A549 (cell line): ENCODE measurements around the gene MAGI2. TPM values are rescaled to one million over a fixed set of nuclear protein-coding genes. Genes with fewer than 3 reads are reported as not detected.

Experiments
- ATAC-seq, 2 experiments: fragments of 200-7000 bp in 1 of 2; fragments of >200 bp in 1 of 2; cut with Nextera tagmentation in 1 of 2; cut with Tn5 transposase in 1 of 2; 3 replicates each; pipeline versions ENCODE4 v1.8.0 to v1.9.1; 2018 to 2020; ENCODE audit warnings: mild to moderate bottlenecking in 1 of 2, moderate library complexity in 1 of 2
- CTCF ChIA-PET: fragments of 300-600 bp; sonication (Branson Sonifier 250); formaldehyde crosslinking; extraction: SDS; loops from one replicate; lab custom pipeline; 2021; ENCODE audit warnings: antibody characterized with exemption, inconsistent platforms; lab: Yijun Ruan, JAX
- POLR2A ChIA-PET: fragments of 350-600 bp; formaldehyde crosslinking; extraction: SDS; loops from one replicate; lab custom pipeline; 2021; ENCODE audit warnings: antibody characterized with exemption, inconsistent platforms; lab: Yijun Ruan, JAX
- DNase-seq, 2 experiments: peaks; one replicate each; pipeline versions ENCODE4 v3.0.0 to v3.0.0-alpha.2; 2011 to 2016; ENCODE audit warnings: low read depth in 1 of 2, low spot score in 1 of 2
- FAIRE-seq: peaks from 2 replicates; lab custom pipeline; 2011; peaks lifted over from hg19 to GRCh38; lab: Jason Lieb, UNC
- H3K27ac ChIP-seq, 2 experiments: fragments of >200 bp; sonication (Bioruptor Twin); formaldehyde crosslinking; 3 replicates each; pipeline ENCODE4 v1.5.1; 2016 to 2017
- H3K4me1 ChIP-seq: fragments of >200 bp; sonication (Bioruptor Twin); formaldehyde crosslinking; 3 replicates; pipeline ENCODE4 v1.6.1; 2016
- H3K4me2 ChIP-seq: fragments of >200 bp; sonication (Bioruptor Twin); formaldehyde crosslinking; 3 replicates; pipeline ENCODE4 v1.6.1; 2016
- H3K4me3 ChIP-seq: fragments of >200 bp; sonication (Bioruptor Twin); formaldehyde crosslinking; 3 replicates; pipeline ENCODE4 v1.5.1; 2016
- H3K9me3 ChIP-seq: fragments of >200 bp; sonication (Bioruptor Twin); formaldehyde crosslinking; 3 replicates; pipeline ENCODE4 v1.6.1; 2016
- BHLHE40 ChIP-seq: IDR thresholded peaks from 2 replicates; pipeline ENCODE4 v1.6.1; 2012; ENCODE audit warnings: low read depth, low read length, inconsistent platforms
- CHD2 ChIP-seq: fragments of 150-350 bp; IDR thresholded peaks from 2 replicates; pipeline ENCODE4 v1.6.1; 2014; ENCODE audit warnings: low read length; ENCODE audit not compliant: partially characterized antibody
- EHF ChIP-seq: fragments of 250-450 bp; sonication (Bioruptor Pico); IDR thresholded peaks from 2 replicates; pipeline ENCODE4 v1.5.0; 2020; ENCODE audit warnings: mild to moderate bottlenecking
- ESRRA ChIP-seq: fragments of 150-350 bp; IDR thresholded peaks from 2 replicates; pipeline ENCODE4 v1.6.1; 2014; ENCODE audit warnings: mild to moderate bottlenecking, low read length, borderline replicate concordance
- FOSB ChIP-seq: fragments of 250-450 bp; sonication (Bioruptor Pico); IDR thresholded peaks from 2 replicates; pipeline ENCODE4 v1.5.0; 2020; ENCODE audit warnings: mild to moderate bottlenecking, moderate library complexity
- FOSL2 ChIP-seq, 2 experiments: fragments of 450-650 bp in 1 of 2; fragments of >200 bp in 1 of 2; sonication (Bioruptor Twin) in 1 of 2; formaldehyde crosslinking; IDR thresholded peaks; 2 replicates each; pipeline versions ENCODE4 v1.5.0 to v1.6.1; 2016 to 2020; ENCODE audit warnings: mild to moderate bottlenecking in 1 of 2, moderate library complexity in 1 of 2
- FOXS1 ChIP-seq: fragments of 250-450 bp; sonication (Bioruptor Pico); IDR thresholded peaks from 2 replicates; pipeline ENCODE4 v1.5.0; 2020; ENCODE audit warnings: mild to moderate bottlenecking, moderate library complexity
- HOXA7 ChIP-seq: fragments of 250-450 bp; sonication (Bioruptor Pico); IDR thresholded peaks from 2 replicates; pipeline ENCODE4 v1.5.0; 2020; ENCODE audit warnings: mild to moderate bottlenecking, moderate library complexity
- HOXB13 ChIP-seq: fragments of 250-450 bp; sonication (Bioruptor Pico); IDR thresholded peaks from 2 replicates; pipeline ENCODE4 v1.5.0; 2020; ENCODE audit warnings: low read depth, mild to moderate bottlenecking, moderate library complexity
- JUN ChIP-seq, 2 experiments: fragments of >200 bp; sonication (Bioruptor Twin); formaldehyde crosslinking; IDR thresholded peaks; 2 replicates in 1 of 2; 3 replicates in 1 of 2; pipeline ENCODE4 v1.6.1; 2016 to 2017
- JUNB ChIP-seq: fragments of >200 bp; sonication (Bioruptor Twin); formaldehyde crosslinking; IDR thresholded peaks from 2 replicates; pipeline ENCODE4 v1.6.1; 2016
- KDM1A ChIP-seq: fragments of 200-600 bp; sonication (generic); IDR thresholded peaks from 2 replicates; pipeline ENCODE4 v1.6.1; 2016; ENCODE audit warnings: low read depth, mild to moderate bottlenecking
- KDM5A ChIP-seq: fragments of 200-600 bp; sonication (generic); IDR thresholded peaks from 2 replicates; pipeline ENCODE4 v1.6.1; 2016; ENCODE audit warnings: antibody characterized with exemption, mild to moderate bottlenecking
- MAFK ChIP-seq: fragments of 450-650 bp; IDR thresholded peaks from 2 replicates; pipeline ENCODE4 v1.6.1; 2014; ENCODE audit not compliant: partially characterized antibody
- NPAS2 ChIP-seq: fragments of 250-450 bp; sonication (Bioruptor Pico); IDR thresholded peaks from 2 replicates; pipeline ENCODE4 v1.8.0; 2022; ENCODE audit warnings: mild to moderate bottlenecking, moderate library complexity, borderline replicate concordance
- PHF8 ChIP-seq: fragments of 200-600 bp; sonication (generic); IDR thresholded peaks from 2 replicates; pipeline ENCODE4 v1.6.1; 2016; ENCODE audit warnings: low read depth, mild to moderate bottlenecking, antibody characterized with exemption, moderate library complexity, borderline replicate concordance
- POLR2A ChIP-seq: IDR thresholded peaks from 2 replicates; pipeline ENCODE4 v1.6.1; 2012; ENCODE audit warnings: mild to moderate bottlenecking, low read length
- POLR2AphosphoS2 ChIP-seq: conservative IDR thresholded peaks from 2 replicates; pipeline ENCODE4 v1.6.1; 2012; ENCODE audit warnings: low read length, improper control_type of control experiment, inconsistent platforms
- RAD21 ChIP-seq, 2 experiments: fragments of >200 bp in 1 of 2; sonication (Bioruptor Twin) in 1 of 2; formaldehyde crosslinking in 1 of 2; IDR thresholded peaks in 1 of 2; conservative IDR thresholded peaks in 1 of 2; 2 replicates in 1 of 2; 3 replicates in 1 of 2; pipeline ENCODE4 v1.6.1; 2012 to 2018; ENCODE audit warnings: inconsistent platforms in 1 of 2
- RCOR1 ChIP-seq: fragments of 150-350 bp; IDR thresholded peaks from 2 replicates; pipeline ENCODE4 v1.6.1; 2014; ENCODE audit warnings: antibody characterized with exemption, low read length, low read depth
- SMC3 ChIP-seq: fragments of >200 bp; sonication (Bioruptor Twin); formaldehyde crosslinking; IDR thresholded peaks from 3 replicates; pipeline ENCODE4 v1.6.1; 2018; ENCODE audit warnings: inconsistent platforms
- ZNF302 ChIP-seq: fragments of 250-450 bp; sonication (Bioruptor Pico); IDR thresholded peaks from 2 replicates; pipeline ENCODE4 v1.9.0; 2021; ENCODE audit warnings: inconsistent platforms, mild to moderate bottlenecking, moderate library complexity
- WGBS: methylation state at CpG from one replicate; pipeline ENCODE4 v1.1.6; 2017; ENCODE audit errors: missing lambda C conversion rate; 5-methylcytosine and 5-hydroxymethylcytosine counted together
- polyA plus RNA-seq, 4 experiments: library from polyadenylated mRNA; depleted of rRNA in 3 of 4; stranded (reverse); fragments of >200 nt; fragmentation: RNase III in 1 of 4; extraction: RNeasy Plus Mini Kit Qiagen cat#74134 plus additional on column Dnase treatment in 1 of 4; gene quantifications; 2 replicates in 3 of 4; 3 replicates in 1 of 4; pipeline ENCODE4 v1.2.3, GENCODE V29; 2011 to 2017
- TF ChIP-seq, protein P1 (sequence below): fragments of >200 bp; sonication (Bioruptor Twin); formaldehyde crosslinking; IDR thresholded peaks from 2 replicates; pipeline ENCODE4 v1.6.1; 2016
- TF ChIP-seq, protein P2 (sequence below): IDR thresholded peaks from 2 replicates; pipeline ENCODE4 v1.6.1; 2012
- TF ChIP-seq, protein P3 (sequence below): IDR thresholded peaks from 2 replicates; pipeline ENCODE4 v1.6.1; 2012; ENCODE audit warnings: low read depth, borderline replicate concordance
- TF ChIP-seq, protein P4 (sequence below): fragments of 250-450 bp; sonication (Bioruptor Pico); IDR thresholded peaks from 2 replicates; pipeline ENCODE4 v1.5.0; 2021; ENCODE audit warnings: mild to moderate bottlenecking, moderate library complexity, borderline replicate concordance
- TF ChIP-seq, protein P5 (sequence below): IDR thresholded peaks from 2 replicates; pipeline ENCODE4 v1.6.1; 2012

The MAGI2 gene
- polyA plus RNA-seq, 2 of the 4 experiments (the other 2 are of a cell fraction) = 0.48 to 0.81 TPM

DNA sequence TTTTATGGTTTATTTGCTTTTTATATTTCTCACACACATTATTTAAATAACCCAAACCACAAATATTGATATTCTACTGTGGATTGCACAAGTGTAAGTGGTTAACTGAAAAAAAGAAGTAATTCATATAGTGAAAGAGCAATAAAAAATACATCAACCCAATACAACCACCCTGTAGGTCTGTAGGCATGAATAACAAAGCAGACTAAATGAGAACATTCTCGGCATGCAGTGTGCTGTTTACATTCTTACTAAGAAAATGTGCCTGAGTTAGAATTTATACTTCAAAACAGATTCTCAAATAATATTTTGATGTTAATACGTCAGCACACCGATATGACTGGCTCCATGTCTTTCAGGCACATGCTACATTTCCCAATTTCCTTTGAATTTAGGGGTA lies 660.8 kb downstream of the MAGI2 start (continued):
- TF ChIP-seq ESRRA (no peak), FOSL2 (IDR thresholded peaks at IDR 0.05) (no peak), FOSL2 (CRISPR knock-in tag; IDR thresholded peaks at IDR 0.05) (no peak), JUN (IDR thresholded peaks at IDR 0.05) (no peak)
- TF ChIP-seq, protein P1, sequence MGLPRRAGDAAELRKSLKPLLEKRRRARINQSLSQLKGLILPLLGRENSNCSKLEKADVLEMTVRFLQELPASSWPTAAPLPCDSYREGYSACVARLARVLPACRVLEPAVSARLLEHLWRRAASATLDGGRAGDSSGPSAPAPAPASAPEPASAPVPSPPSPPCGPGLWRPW = no peak

DNA sequence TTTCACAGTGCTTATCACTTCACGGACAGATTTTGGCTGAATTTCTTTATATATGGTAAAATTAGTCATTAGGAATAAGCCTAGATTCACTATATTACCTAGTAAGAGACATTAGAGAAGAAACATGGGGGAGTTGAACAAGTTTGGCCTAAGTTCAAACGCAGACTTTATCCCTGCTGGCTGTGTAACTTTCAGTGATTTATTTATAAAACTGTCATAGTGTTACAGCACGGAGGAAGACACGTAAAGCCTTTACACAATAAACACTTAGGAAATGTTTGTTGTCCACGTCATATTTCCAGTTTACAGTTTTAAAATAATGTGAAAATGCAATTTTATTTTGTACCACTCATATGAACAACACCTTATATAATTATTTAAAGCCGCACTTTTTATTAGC lies 661.5 kb downstream of the MAGI2 start:
- TF ChIP-seq ZNF302 (CRISPR knock-in tag) (no peak), KDM5A (no peak), RAD21 (conservative IDR thresholded peaks at IDR 0.05 in 1 of 2, IDR thresholded peaks at IDR 0.05 in 1 of 2) (no peak), BHLHE40 (no peak), EHF (CRISPR knock-in tag) (no peak), KDM1A (no peak), PHF8 (no peak), POLR2AphosphoS2 (no peak), RCOR1 (no peak), JUNB (no peak), ESRRA (no peak)
- Histone ChIP-seq H3K4me2 (no peak overlapping the region), H3K4me3 (no peak overlapping the region), H3K4me1 (no peaks in the 10 kb centered on the region), H3K9me3 (no peaks in the 10 kb centered on the region), H3K27ac (no peak overlapping the region)
- ChIA-PET POLR2A (no interaction called here), CTCF (no interaction called here)
- ATAC-seq = no peak
- no peak for FAIRE-seq
- 28% methylated on average over 6 of the region's 6 CpGs for WGBS
- no peak for DNase-seq

DNA sequence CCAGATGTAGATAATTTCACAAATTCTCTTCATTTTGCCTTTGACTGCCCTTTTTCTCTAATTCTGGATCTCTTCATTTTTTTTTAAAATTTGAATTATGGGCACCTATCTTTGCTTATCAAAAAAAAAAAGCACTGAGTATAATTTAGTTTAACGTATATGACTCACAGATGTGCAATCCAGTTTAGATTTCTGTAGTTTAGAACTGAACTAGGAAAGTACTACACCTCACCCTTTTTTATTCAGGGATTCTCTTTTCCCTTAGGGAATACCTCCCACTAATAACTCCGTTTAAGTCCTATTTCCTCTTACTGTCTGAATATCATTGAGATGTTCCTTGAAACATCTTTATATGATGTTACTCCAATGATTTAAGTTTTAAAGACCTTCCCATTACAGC lies 665.0 kb downstream of the MAGI2 start:
- H3K4me2 ChIP-seq = no peak overlapping the region
- TF ChIP-seq JUN (IDR thresholded peaks at IDR 0.05) = no peak
- no peak for TF ChIP-seq ZNF302 (CRISPR knock-in tag)
- TF ChIP-seq NPAS2 (CRISPR knock-in tag) = no peak
- TF ChIP-seq, protein P2, sequence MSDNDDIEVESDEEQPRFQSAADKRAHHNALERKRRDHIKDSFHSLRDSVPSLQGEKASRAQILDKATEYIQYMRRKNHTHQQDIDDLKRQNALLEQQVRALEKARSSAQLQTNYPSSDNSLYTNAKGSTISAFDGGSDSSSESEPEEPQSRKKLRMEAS = no peak
- TF ChIP-seq SMC3 = no peak
- TF ChIP-seq, protein P3, sequence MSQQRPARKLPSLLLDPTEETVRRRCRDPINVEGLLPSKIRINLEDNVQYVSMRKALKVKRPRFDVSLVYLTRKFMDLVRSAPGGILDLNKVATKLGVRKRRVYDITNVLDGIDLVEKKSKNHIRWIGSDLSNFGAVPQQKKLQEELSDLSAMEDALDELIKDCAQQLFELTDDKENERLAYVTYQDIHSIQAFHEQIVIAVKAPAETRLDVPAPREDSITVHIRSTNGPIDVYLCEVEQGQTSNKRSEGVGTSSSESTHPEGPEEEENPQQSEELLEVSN = no peak
- TF ChIP-seq CHD2 = no peak
- no peak for TF ChIP-seq BHLHE40
- no peak for TF ChIP-seq POLR2A
- TF ChIP-seq, protein P4, sequence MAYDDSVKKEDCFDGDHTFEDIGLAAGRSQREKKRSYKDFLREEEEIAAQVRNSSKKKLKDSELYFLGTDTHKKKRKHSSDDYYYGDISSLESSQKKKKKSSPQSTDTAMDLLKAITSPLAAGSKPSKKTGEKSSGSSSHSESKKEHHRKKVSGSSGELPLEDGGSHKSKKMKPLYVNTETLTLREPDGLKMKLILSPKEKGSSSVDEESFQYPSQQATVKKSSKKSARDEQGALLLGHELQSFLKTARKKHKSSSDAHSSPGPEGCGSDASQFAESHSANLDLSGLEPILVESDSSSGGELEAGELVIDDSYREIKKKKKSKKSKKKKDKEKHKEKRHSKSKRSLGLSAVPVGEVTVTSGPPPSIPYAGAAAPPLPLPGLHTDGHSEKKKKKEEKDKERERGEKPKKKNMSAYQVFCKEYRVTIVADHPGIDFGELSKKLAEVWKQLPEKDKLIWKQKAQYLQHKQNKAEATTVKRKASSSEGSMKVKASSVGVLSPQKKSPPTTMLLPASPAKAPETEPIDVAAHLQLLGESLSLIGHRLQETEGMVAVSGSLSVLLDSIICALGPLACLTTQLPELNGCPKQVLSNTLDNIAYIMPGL (CRISPR knock-in tag) = no peak
- no peak for TF ChIP-seq ESRRA
- TF ChIP-seq, protein P1 = no peak
- TF ChIP-seq RCOR1 = no peak
- TF ChIP-seq FOSB (CRISPR knock-in tag) = no peak
- TF ChIP-seq FOXS1 (CRISPR knock-in tag) = no peak
- no peak for TF ChIP-seq MAFK
- TF ChIP-seq, protein P5, sequence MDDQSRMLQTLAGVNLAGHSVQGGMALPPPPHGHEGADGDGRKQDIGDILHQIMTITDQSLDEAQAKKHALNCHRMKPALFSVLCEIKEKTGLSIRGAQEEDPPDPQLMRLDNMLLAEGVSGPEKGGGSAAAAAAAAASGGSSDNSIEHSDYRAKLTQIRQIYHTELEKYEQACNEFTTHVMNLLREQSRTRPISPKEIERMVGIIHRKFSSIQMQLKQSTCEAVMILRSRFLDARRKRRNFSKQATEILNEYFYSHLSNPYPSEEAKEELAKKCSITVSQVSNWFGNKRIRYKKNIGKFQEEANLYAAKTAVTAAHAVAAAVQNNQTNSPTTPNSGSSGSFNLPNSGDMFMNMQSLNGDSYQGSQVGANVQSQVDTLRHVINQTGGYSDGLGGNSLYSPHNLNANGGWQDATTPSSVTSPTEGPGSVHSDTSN = no peak
- no peak for TF ChIP-seq HOXB13 (CRISPR knock-in tag)
- TF ChIP-seq HOXA7 (CRISPR knock-in tag) = no peak
- no peaks in the 10 kb centered on the region for H3K9me3 ChIP-seq
- FAIRE-seq (no peak), DNase-seq (no peak), ATAC-seq (no peak)
- CTCF ChIA-PET = no interaction called here
- POLR2A ChIA-PET = no interaction called here
- no peaks in the 10 kb centered on the region for H3K4me1 ChIP-seq
- H3K4me3 ChIP-seq = no peak overlapping the region
- no peak overlapping the region for H3K27ac ChIP-seq
- WGBS = 25% methylated on average over 2 of the region's 2 CpGs
